ENCODE results near the gene PCDHA12. TPM values are rescaled to one million over a fixed set of nuclear protein-coding genes. Genes with fewer than 3 reads are reported as not detected.
A peak's percentile ranks its signal among the peaks of the same experiment; 100 is the strongest.
"Not testable (repeated sequence)": the region's sequence is repeated elsewhere in the genome, so short reads cannot be mapped to it uniquely, and the experiment has no call there.

PCDHA12 gene
- total RNA-seq, 1 donor from 2014 or later: not detected

- DNase-seq (ENCODE audit: missing footprints) (no peak), ATAC-seq (no peak)
- intact Hi-C loops (cut with DNase I): no loop called here
These were observed 19.1 kb upstream of the PCDHA12 start, which contains the start of gene PCDHA10 for GRCh38 chr5:140855772-140856674. Gene PCDHA10, plus strand, starts transcription at chr5:140855897. Its CDS starts 152 bp downstream, at chr5:140856049.

DNA sequence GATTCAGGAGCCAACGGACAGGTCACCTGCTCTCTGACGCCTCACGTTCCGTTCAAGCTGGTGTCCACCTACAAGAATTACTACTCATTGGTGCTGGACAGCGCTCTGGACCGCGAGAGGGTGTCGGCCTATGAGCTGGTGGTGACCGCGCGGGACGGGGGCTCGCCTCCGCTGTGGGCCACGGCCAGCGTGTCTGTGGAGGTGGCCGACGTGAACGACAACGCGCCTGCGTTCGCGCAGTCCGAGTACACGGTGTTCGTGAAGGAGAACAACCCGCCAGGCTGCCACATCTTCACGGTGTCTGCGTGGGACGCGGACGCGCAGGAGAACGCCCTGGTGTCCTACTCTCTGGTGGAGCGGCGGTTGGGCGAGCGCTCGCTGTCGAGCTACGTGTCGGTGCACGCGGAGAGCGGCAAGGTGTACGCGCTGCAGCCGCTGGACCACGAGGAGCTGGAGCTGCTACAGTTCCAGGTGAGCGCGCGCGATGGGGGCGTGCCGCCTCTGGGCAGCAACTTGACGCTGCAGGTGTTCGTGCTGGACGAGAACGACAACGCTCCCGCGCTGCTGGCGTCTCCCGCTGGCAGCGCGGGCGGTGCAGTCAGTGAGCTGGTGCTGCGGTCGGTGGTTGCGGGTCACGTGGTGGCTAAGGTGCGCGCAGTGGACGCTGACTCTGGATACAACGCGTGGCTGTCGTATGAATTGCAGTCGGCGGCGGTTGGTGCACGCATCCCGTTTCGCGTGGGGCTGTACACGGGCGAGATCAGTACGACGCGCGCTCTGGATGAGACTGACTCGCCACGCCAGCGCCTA, 17.7 kb upstream of the PCDHA12 start:
- DNase-seq (ENCODE audit: missing footprints) (no peak), ATAC-seq (no peak)
- intact Hi-C loops (cut with DNase I): no loop called here

DNA sequence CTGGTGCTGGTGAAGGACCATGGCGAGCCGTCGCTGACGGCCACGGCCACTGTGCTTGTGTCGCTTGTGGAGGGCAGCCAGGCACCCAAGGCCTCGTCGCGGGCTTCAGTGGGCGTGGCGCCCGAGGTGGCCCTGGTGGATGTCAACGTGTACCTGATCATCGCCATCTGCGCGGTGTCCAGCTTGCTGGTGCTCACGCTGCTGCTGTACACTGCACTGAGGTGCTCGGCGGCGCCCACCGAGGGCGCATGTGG, 17.2 kb upstream of the PCDHA12 start:
- intact Hi-C loops (cut with DNase I): no loop called here
- ATAC-seq (no peak), DNase-seq (ENCODE audit: missing footprints) (no peak)

DNA sequence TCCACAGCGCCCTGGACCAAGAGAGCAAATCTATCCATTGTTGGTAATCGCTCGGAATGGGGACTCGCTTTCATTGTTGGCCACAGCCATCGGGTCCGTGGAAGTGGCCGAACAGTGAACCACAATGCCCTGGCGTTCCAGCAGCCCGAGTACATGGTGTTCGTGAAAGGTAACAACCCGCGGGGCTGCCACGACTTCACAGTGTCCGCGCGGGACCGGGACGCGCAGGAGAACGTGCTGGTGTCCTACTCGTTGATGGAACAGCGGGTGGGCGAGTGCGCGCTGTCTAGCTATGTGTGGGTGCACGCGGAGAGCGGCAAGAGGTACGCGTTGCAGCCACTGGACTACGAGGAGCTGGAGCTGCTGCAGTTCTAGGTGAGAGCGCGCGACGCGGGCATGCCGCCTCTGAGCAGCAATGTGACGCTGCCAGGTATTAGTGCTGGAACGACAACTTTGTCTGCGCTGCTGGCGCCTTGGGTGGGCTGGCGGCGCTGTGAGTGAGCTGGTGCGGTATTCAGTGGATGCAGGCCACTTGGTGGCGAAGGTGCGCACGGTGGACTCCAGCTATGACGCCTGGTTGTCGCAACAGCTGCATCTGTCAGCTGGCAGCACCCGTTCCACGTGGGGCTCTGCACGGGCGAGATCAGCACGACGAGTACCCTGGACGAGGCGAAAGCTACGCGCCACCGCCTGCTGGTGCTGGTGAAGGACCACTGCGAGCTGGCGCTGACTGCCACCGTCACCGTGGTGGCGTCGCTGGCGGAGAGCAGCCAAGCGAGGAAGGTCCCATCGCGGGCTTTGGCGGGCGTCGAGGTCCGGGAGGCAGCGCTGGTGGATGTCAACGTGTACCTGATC, 12.4 kb upstream of the PCDHA12 start:
- DNase-seq (ENCODE audit: missing footprints) (no peak), ATAC-seq (no peak)
- intact Hi-C loops (cut with DNase I): no loop called here

DNA sequence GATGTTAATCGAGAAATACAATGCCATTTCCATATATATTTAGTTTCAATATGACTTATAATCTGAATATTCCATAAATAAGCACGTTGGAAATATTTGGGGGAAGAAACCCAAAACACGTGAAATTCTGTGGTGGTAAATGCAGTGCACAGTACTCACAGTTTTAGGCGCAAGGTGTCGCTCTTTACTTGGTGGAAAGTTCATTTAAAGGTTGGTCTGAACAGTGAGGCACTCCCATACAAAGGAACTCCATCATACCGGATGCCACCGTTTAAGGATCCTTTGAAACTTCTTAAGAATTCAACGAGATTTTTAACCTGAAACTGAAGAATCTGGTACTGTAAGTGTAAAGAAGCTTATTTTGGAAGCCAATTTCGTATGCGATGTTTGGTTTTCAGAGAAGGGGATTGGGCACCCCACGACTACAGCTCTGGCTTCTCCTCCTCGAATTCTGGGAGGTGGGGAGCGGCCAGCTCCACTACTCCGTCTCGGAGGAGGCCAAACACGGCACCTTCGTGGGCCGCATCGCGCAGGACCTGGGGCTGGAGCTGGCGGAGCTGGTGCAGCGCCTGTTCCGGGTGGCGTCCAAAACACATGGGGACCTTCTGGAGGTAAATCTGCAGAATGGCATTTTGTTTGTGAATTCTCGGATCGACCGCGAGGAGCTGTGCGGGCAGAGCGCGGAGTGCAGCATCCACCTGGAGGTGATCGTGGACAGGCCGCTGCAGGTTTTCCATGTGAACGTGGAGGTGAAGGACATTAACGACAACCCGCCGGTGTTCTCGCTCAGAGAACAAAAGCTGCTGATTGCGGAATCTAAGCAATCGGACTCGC, 6.2 kb upstream of the PCDHA12 start, which contains the start of gene PCDHA11:
PCDHA11 (plus strand) TSS at position 237 of the 834 bp plus-strand sequence; CDS start at position 384, 147 bp downstream.
- intact Hi-C loops (cut with DNase I): no loop called here
- ATAC-seq: no peak
- no peak for DNase-seq (ENCODE audit: missing footprints)

DNA sequence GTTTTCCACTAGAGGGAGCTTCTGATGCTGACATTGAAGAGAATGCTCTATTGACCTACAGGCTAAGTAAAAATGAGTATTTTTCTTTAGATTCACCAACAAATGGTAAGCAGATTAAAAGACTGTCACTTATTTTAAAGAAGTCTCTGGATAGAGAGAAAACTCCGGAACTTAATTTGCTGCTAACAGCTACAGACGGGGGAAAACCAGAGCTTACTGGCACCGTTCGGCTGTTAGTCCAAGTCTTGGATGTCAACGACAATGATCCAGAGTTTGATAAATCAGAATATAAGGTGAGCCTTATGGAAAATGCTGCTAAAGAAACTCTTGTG, 5.6 kb upstream of the PCDHA12 start:
- intact Hi-C loops (cut with DNase I): no loop called here
- no peak for DNase-seq (ENCODE audit: missing footprints)
- no peak for ATAC-seq

- DNase-seq (ENCODE audit: missing footprints) (peak; percentile 67), ATAC-seq (no peak)
- intact Hi-C loops (cut with DNase I): no loop called here
These were observed 4.6 kb upstream of the PCDHA12 start for GRCh38 chr5:140870221-140871201.

DNA sequence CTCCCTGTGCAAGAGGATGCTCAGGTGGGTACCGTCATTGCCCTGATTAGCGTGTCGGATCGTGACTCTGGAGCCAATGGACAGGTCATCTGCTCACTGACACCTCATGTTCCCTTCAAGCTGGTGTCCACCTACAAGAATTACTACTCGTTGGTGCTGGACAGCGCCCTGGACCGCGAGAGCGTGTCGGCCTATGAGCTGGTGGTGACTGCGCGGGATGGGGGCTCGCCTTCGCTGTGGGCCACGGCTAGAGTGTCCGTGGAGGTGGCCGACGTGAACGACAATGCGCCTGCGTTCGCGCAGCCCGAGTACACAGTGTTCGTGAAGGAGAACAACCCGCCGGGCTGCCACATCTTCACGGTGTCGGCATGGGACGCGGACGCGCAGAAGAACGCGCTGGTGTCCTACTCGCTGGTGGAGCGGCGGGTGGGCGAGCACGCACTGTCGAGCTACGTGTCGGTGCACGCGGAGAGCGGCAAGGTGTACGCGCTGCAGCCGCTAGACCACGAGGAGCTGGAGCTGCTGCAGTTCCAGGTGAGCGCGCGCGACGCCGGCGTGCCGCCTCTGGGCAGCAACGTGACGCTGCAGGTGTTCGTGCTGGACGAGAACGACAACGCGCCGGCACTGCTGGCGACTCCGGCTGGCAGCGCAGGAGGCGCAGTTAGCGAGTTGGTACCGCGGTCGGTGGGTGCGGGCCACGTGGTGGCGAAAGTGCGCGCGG, 1.6 kb downstream of the PCDHA12 start:
- intact Hi-C loops (cut with DNase I); ATAC-seq: not testable (repeated sequence)
- peak; percentile 63 for DNase-seq (ENCODE audit: missing footprints)

- intact Hi-C loops (cut with DNase I): no loop called here
- ATAC-seq: no peak
These were observed 2.1 kb downstream of the PCDHA12 start for GRCh38 chr5:140877262-140877581.

GRCh38 chr5:140881889-140882590, 6.9 kb downstream of the PCDHA12 start, which contains the start of gene PCDHA13:
Gene PCDHA13, plus strand, starts transcription at chr5:140882124. Its CDS starts 145 bp downstream, at chr5:140882269.
- no peak for ATAC-seq
- DNase-seq (ENCODE audit: missing footprints): no peak
- intact Hi-C loops (cut with DNase I): no loop called here

More at GRCh38 chr5:140877262-140877581, 2.1 kb downstream of the PCDHA12 start:
- no peak for DNase-seq (ENCODE audit: missing footprints)

DNA sequence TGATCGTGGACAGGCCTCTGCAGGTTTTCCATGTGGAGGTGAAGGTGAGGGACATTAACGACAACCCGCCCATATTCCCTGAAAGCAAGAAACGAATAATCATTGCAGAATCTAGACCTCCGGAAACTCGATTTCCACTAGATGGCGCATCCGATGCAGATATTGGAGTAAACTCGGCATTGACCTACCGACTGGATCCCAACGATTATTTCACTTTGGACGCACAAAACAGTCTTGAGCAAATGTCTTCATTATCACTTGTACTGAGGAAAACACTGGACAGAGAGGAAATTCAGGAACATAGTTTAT, 7.4 kb downstream of the PCDHA12 start:
- intact Hi-C loops (cut with DNase I): no loop called here

DNA sequence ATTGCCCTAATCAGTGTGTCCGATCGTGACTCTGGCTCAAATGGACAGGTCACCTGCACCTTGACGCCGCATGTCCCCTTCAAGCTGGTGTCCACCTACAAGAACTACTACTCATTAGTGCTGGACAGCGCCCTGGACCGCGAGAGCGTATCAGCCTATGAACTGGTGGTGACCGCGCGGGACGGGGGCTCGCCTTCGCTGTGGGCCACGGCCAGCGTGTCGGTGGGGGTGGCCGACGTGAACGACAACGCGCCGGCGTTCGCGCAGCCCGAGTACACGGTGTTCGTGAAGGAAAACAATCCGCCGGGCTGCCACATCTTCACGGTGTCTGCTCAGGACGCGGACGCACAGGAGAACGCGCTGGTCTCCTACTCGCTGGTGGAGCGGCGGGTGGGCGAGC, 8.3 kb downstream of the PCDHA12 start:
- DNase-seq (ENCODE audit: missing footprints) (peak; percentile 62), ATAC-seq (no peak)
- intact Hi-C loops (cut with DNase I): no loop called here

More for the DNA sequence above, 7.4 kb downstream of the PCDHA12 start:
- no peak for ATAC-seq
- DNase-seq (ENCODE audit: missing footprints): no peak

- intact Hi-C loops (cut with DNase I): no loop called here
- DNase-seq (ENCODE audit: missing footprints) (no peak), ATAC-seq (no peak)
These were observed 9.0 kb downstream of the PCDHA12 start for GRCh38 chr5:140883927-140884697.

DNA sequence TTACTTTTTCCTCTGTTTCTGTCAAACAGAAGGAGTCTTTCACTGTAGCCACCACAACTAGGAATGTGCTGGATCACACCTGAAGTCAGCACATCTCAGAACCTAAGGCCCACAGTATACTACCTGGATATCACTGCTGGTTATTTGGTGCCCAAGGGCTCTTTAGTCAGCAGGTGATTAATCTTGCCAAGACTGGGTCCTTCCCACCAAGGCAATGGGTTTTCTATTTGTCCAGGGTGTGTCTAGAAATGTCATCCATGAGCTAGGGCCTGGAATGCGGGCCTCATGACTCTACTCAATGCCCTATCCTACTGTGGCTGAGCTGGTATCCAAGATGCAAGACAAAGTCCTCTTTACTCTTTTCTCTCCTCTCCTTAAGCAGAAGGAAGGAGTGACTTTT, 41.2 kb downstream of the PCDHA12 start:
- ATAC-seq (no peak), DNase-seq (ENCODE audit: missing footprints) (no peak)
- intact Hi-C loops (cut with DNase I): no loop called here

GRCh38 chr5:140923601-140924000, 48.5 kb downstream of the PCDHA12 start:
- intact Hi-C loops (cut with DNase I): no loop called here
- no peak for ATAC-seq
- no peak for DNase-seq (ENCODE audit: missing footprints)

Measured in Right ventricle myocardium inferior (tissue), 1 donor.